Measurements from ENCODE around the gene DBNL. TPM values are rescaled to one million over a fixed set of nuclear protein-coding genes. Genes with fewer than 3 reads are reported as not detected.

The DBNL gene
- total and polyA plus RNA-seq, 2 of the 13 experiments (the other 11 are each of a cell fraction or from before 2014, with no cell fraction given): 20.8 to 35.1 TPM

DNA sequence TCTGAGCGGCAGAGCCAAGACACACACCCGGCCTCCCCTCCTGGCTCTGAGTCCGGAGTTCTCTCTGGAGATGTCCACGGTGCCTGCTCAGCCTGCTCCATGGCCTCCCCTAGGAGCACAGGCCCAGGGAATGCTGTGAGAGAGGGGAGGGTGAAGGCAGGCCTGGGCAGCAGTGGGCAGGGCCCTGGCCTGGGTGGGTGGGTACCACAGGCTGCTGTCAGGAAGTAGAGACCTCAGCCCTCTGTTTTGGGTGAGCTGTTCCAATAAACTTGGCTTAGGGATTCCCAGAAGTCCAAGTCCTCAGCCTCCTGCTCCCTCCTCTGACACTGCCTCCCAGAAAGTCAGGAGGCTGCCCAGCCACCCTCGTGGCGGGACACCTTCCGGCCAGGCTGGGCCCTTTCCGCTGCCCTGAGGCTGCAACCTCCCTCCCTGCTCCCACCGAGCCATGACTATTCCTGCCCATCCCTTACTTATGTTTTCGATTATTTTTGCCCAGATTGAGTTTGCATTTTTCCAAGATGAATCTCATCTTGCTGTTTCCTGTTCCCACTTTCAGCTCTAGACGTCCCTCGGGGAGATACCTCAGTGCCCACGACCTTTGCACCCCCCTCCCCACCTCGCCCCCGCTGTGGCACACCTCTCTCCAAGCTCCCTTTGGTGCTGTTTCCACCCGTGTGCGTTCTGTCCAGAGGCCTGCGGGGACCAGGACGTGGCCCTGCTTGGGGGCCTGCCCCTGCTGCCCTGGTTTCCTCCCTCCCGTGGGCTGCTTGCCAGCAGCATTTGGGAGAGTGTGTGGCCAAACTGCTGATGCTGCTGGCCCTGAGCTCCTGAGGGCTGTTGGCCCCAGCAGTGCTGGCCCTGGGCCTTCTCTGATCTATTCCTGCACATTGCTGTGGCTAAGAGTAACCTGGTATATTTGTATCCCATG lies 43.7 kb downstream of the DBNL start (continued):
- TF ChIP-seq, protein P1, sequence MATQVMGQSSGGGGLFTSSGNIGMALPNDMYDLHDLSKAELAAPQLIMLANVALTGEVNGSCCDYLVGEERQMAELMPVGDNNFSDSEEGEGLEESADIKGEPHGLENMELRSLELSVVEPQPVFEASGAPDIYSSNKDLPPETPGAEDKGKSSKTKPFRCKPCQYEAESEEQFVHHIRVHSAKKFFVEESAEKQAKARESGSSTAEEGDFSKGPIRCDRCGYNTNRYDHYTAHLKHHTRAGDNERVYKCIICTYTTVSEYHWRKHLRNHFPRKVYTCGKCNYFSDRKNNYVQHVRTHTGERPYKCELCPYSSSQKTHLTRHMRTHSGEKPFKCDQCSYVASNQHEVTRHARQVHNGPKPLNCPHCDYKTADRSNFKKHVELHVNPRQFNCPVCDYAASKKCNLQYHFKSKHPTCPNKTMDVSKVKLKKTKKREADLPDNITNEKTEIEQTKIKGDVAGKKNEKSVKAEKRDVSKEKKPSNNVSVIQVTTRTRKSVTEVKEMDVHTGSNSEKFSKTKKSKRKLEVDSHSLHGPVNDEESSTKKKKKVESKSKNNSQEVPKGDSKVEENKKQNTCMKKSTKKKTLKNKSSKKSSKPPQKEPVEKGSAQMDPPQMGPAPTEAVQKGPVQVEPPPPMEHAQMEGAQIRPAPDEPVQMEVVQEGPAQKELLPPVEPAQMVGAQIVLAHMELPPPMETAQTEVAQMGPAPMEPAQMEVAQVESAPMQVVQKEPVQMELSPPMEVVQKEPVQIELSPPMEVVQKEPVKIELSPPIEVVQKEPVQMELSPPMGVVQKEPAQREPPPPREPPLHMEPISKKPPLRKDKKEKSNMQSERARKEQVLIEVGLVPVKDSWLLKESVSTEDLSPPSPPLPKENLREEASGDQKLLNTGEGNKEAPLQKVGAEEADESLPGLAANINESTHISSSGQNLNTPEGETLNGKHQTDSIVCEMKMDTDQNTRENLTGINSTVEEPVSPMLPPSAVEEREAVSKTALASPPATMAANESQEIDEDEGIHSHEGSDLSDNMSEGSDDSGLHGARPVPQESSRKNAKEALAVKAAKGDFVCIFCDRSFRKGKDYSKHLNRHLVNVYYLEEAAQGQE (IDR thresholded peaks at IDR 0.05; ENCODE audit: borderline replicate concordance in 1 of 2, low read depth in 1 of 2, low read length in 2 of 2): no peak
- TF ChIP-seq ZNF678 (CRISPR knock-in tag; IDR thresholded peaks at IDR 0.05) (no peak), HNRNPK (IDR thresholded peaks at IDR 0.05; ENCODE audit: low read depth, low read length, poor library complexity, severe bottlenecking) (no peak), MIER2 (CRISPR knock-in tag; IDR thresholded peaks at IDR 0.05) (no peak), NFIB (CRISPR knock-in tag; IDR thresholded peaks at IDR 0.05; ENCODE audit: borderline replicate concordance) (no peak), JUNB (CRISPR knock-in tag; IDR thresholded peaks at IDR 0.05; ENCODE audit: borderline replicate concordance) (no peak), RARA (CRISPR knock-in tag; IDR thresholded peaks at IDR 0.05) (0 out of 2 replicates have a peak, but pooled peaks have one; percentile 15), ARNT2 (CRISPR knock-in tag; IDR thresholded peaks at IDR 0.05; ENCODE audit: low read depth) (no peak), TBX2 (CRISPR knock-in tag; IDR thresholded peaks at IDR 0.05; ENCODE audit: borderline replicate concordance) (0 out of 2 replicates have a peak, but pooled peaks have one; percentile 36), BRD4 (CRISPR knock-in tag; IDR thresholded peaks at IDR 0.05) (no peak), NFKB2 (CRISPR knock-in tag; IDR thresholded peaks at IDR 0.05; ENCODE audit: borderline replicate concordance) (peak; percentile 65; the same call in 1 of the 2 replicates), POLR2A (IDR thresholded peaks at IDR 0.05; ENCODE audit: insufficient read depth in 1 of 2, low read depth in 2 of 2, low read length in 2 of 2) (0 out of 4 replicates have a peak, but pooled peaks of 1 of the 2 experiments have one; percentile 21), ZNF234 (CRISPR knock-in tag; conservative IDR thresholded peaks at IDR 0.05) (no peak), MYC (CRISPR knock-in tag; IDR thresholded peaks at IDR 0.05; ENCODE audit: borderline replicate concordance) (peak; percentile 64; the same call in 1 of the 2 replicates), BHLHE40 (IDR thresholded peaks at IDR 0.05; ENCODE audit: low read length) (no peak), ZNF225 (CRISPR knock-in tag; IDR thresholded peaks at IDR 0.05) (peak; percentile 36; the same call in 1 of the 2 replicates), HNF4G (IDR thresholded peaks at IDR 0.05; ENCODE audit: borderline replicate concordance, low read depth, low read length) (0 out of 2 replicates have a peak, but pooled peaks have one; percentile 21), HNF4G (CRISPR knock-in tag; IDR thresholded peaks at IDR 0.05; ENCODE audit: borderline replicate concordance, low read depth) (no peak), SOX6 (IDR thresholded peaks at IDR 0.05) (no peak), SOX6 (CRISPR knock-in tag; IDR thresholded peaks at IDR 0.05) (peak; percentile 33; the same call in 1 of the 2 replicates), ISL2 (CRISPR knock-in tag; IDR thresholded peaks at IDR 0.05) (no peak), NFKBIZ (CRISPR knock-in tag; IDR thresholded peaks at IDR 0.05) (no peak), CBX5 (CRISPR knock-in tag; IDR thresholded peaks at IDR 0.05; ENCODE audit: borderline replicate concordance) (peak; percentile 28; the same call in 1 of the 2 replicates)
- TF ChIP-seq, protein P2, sequence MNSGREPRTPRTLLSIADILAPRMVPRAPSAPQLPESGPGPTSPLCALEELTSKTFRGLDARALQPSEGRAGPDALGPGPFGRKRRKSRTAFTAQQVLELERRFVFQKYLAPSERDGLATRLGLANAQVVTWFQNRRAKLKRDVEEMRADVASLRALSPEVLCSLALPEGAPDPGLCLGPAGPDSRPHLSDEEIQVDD (CRISPR knock-in tag; IDR thresholded peaks at IDR 0.05; ENCODE audit: borderline replicate concordance): no peak
- TF ChIP-seq, protein P3, sequence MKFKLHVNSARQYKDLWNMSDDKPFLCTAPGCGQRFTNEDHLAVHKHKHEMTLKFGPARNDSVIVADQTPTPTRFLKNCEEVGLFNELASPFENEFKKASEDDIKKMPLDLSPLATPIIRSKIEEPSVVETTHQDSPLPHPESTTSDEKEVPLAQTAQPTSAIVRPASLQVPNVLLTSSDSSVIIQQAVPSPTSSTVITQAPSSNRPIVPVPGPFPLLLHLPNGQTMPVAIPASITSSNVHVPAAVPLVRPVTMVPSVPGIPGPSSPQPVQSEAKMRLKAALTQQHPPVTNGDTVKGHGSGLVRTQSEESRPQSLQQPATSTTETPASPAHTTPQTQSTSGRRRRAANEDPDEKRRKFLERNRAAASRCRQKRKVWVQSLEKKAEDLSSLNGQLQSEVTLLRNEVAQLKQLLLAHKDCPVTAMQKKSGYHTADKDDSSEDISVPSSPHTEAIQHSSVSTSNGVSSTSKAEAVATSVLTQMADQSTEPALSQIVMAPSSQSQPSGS (CRISPR knock-in tag; IDR thresholded peaks at IDR 0.05): no peak
